CD14-positive monocyte (primary cell): ENCODE measurements around the gene CDK15. TPM values are rescaled to one million over a fixed set of nuclear protein-coding genes. Genes with fewer than 3 reads are reported as not detected.

Experiments used
- DNase-seq, 3 donors: peaks; one replicate each; pipeline ENCODE4 v3.0.0-alpha.2; 2011 to 2022
- H2AFZ ChIP-seq: 2 replicates; pipeline ENCODE4 v1.6.0; 2012; ENCODE audit warnings: mild to moderate bottlenecking, low read depth, low read length, inconsistent platforms; ENCODE audit not compliant: insufficient read depth, poor library complexity, severe bottlenecking
- H3K27ac ChIP-seq, 2 donors: 1 replicate in 1 of 2; 2 replicates in 1 of 2; pipeline ENCODE4 v1.5.1; 2012 to 2013; ENCODE audit warnings: low read length in 2 of 2, control low read depth in 1 of 2, inconsistent platforms in 1 of 2, low read depth in 1 of 2, mild to moderate bottlenecking in 1 of 2
- H3K27me3 ChIP-seq, 2 donors: one replicate each; pipeline versions ENCODE4 v1.6.0 to v1.6.1; 2011 to 2013; ENCODE audit warnings: low read length in 2 of 2; ENCODE audit not compliant: control insufficient read depth in 2 of 2, insufficient read depth in 2 of 2
- H3K36me3 ChIP-seq, 2 donors: replicated peaks in 1 of 2; 1 replicate in 1 of 2; 2 replicates in 1 of 2; pipeline versions ENCODE4 v1.5.1 to v1.6.1; 2012 to 2013; ENCODE audit warnings: low read length in 2 of 2, control low read depth in 1 of 2, inconsistent platforms in 1 of 2, mild to moderate bottlenecking in 1 of 2; ENCODE audit not compliant: insufficient read depth in 2 of 2, control insufficient read depth in 1 of 2
- H3K4me1 ChIP-seq, 2 donors: 1 replicate in 1 of 2; 2 replicates in 1 of 2; pipeline versions ENCODE4 v1.5.1 to v1.6.1; 2012 to 2013; ENCODE audit warnings: low read length in 2 of 2, control low read depth in 1 of 2, inconsistent platforms in 1 of 2, mild to moderate bottlenecking in 1 of 2, moderate library complexity in 1 of 2; ENCODE audit not compliant: insufficient read depth in 2 of 2, control insufficient read depth in 1 of 2
- H3K4me2 ChIP-seq: replicated peaks from 2 replicates; pipeline ENCODE3; 2012; ENCODE audit warnings: low read length, moderate library complexity, mild to moderate bottlenecking; ENCODE audit not compliant: poor library complexity, severe bottlenecking; ENCODE audit errors: extremely low read depth
- H3K4me3 ChIP-seq, 3 experiments: fragments of 200-600 bp in 1 of 3; sonication (generic) in 1 of 3; replicated peaks in 1 of 3; 1 replicate in 2 of 3; 2 replicates in 1 of 3; pipeline ENCODE4 v1.5.1; 2011 to 2013; ENCODE audit warnings: low read length in 3 of 3, mild to moderate bottlenecking in 3 of 3, control low read depth in 2 of 3, low read depth in 2 of 3, inconsistent platforms in 1 of 3, moderate library complexity in 1 of 3
- H3K79me2 ChIP-seq: 2 replicates; pipeline ENCODE4 v1.6.0; 2012; ENCODE audit warnings: mild to moderate bottlenecking, control low read depth, inconsistent platforms, low read length, moderate library complexity; ENCODE audit not compliant: insufficient read depth
- H3K9ac ChIP-seq: 2 replicates; pipeline ENCODE4 v1.6.0; 2017; ENCODE audit warnings: low read length, mild to moderate bottlenecking; ENCODE audit not compliant: insufficient read depth, poor library complexity, severe bottlenecking
- H3K9me3 ChIP-seq, 2 donors: replicated peaks in 1 of 2; 1 replicate in 1 of 2; 2 replicates in 1 of 2; pipeline versions ENCODE4 v1.5.1 to v1.6.1; 2012 to 2013; ENCODE audit warnings: low read length in 2 of 2, control low read depth in 1 of 2; ENCODE audit not compliant: control insufficient read depth in 1 of 2, insufficient read depth in 1 of 2
- H4K20me1 ChIP-seq: 2 replicates; pipeline ENCODE4 v1.6.0; 2012; ENCODE audit warnings: mild to moderate bottlenecking, low read length, control low read depth, moderate library complexity; ENCODE audit not compliant: insufficient read depth
- H3K27ac Mint-ChIP-seq, 7 donors: one replicate each; pipeline ENCODE4 v1.8.0; 2020; ENCODE audit warnings: mild to moderate bottlenecking in 7 of 7, mixed read lengths in 7 of 7, moderate library complexity in 6 of 7, inconsistent platforms in 2 of 7
- H3K27me3 Mint-ChIP-seq, 3 donors: one replicate each; pipeline ENCODE4 v1.8.0; 2021 to 2022; ENCODE audit warnings: low read depth in 3 of 3, mild to moderate bottlenecking in 3 of 3, mixed read lengths in 3 of 3, moderate library complexity in 3 of 3, inconsistent platforms in 1 of 3
- H3K36me3 Mint-ChIP-seq, 2 donors: one replicate each; pipeline ENCODE4 v1.8.0; 2020; ENCODE audit warnings: mixed read lengths in 2 of 2, inconsistent platforms in 1 of 2, mild to moderate bottlenecking in 1 of 2
- H3K4me1 Mint-ChIP-seq: one replicate; pipeline ENCODE4 v1.8.0; 2020; ENCODE audit warnings: mild to moderate bottlenecking, mixed read lengths
- H3K4me3 Mint-ChIP-seq, 2 donors: one replicate each; pipeline ENCODE4 v1.8.0; 2020; ENCODE audit warnings: mild to moderate bottlenecking in 2 of 2, mixed read lengths in 2 of 2, moderate library complexity in 1 of 2
- H3K9me3 Mint-ChIP-seq, 7 donors: one replicate each; pipeline ENCODE4 v1.8.0; 2020 to 2022; ENCODE audit warnings: mixed read lengths in 7 of 7, mild to moderate bottlenecking in 6 of 7, moderate library complexity in 6 of 7, inconsistent platforms in 2 of 7
- WGBS: methylation state at CpG from one replicate; pipeline ENCODE4 v1.1.5; 2013; ENCODE audit warnings: missing lambda C conversion rate; ENCODE audit not compliant: insufficient coverage; 5-methylcytosine and 5-hydroxymethylcytosine counted together
- intact Hi-C, 2 donors: fragments of 100-400 bp; cut with micrococcal nuclease; formaldehyde crosslinking; loops; one replicate each; pipeline versions ENCODE4 v1.15.0 to v1.15.1; 2023
- polyA plus RNA-seq, 3 donors: library from polyadenylated mRNA; depleted of rRNA in 1 of 3; unstranded in 2 of 3; stranded (reverse) in 1 of 3; fragments of 300-500 nt in 2 of 3; fragments of >200 nt in 1 of 3; fragmentation: Illumina TruSeq in 2 of 3; gene quantifications; 1 replicate in 2 of 3; 2 replicates in 1 of 3; pipeline ENCODE4 v1.2.3, GENCODE V29; 2012 to 2021
- TF ChIP-seq, protein P1 (sequence below): fragments of 200-600 bp; IDR thresholded peaks from one replicate; pipeline ENCODE4 v1.8.0; 2022; ENCODE audit warnings: antibody characterized with exemption, mild to moderate bottlenecking

CDK15 gene
- polyA plus RNA-seq, 3 donors, result not detected

DNA sequence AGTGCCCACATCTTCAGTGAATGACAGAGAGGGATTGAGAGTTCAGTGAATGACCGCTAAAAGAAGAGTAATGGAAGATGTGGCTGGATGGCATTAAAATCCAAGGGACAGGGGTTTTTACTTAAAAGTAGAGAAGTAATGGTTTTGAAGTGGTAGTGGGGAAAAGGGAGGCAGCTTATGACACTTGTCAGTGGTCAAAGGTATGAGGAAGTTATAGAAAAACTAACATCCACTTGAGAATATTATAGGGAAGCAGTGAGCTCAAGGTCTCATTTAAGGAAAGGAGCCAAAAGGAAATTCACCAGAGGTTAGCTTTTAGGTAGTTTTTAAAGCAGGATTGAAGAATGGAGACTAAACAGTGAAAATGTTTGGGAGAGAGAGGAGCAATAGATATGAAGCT, 24.3 kb downstream of the CDK15 start:
- Histone ChIP-seq H3K9ac (no peak overlapping the region), H2AFZ (no peak overlapping the region), H3K4me3 (no peak overlapping the region), H4K20me1 (no peaks in the 10 kb centered on the region), H3K27ac (no peak overlapping the region), H3K4me1 (no peaks in the 10 kb centered on the region), H3K27me3 (no peaks in the 10 kb centered on the region), H3K79me2 (no peaks in the 10 kb centered on the region), H3K36me3 (no peaks in the 10 kb centered on the region), H3K4me2 (no peak overlapping the region), H3K9me3 (no peaks in the 10 kb centered on the region)
- TF ChIP-seq, protein P1, sequence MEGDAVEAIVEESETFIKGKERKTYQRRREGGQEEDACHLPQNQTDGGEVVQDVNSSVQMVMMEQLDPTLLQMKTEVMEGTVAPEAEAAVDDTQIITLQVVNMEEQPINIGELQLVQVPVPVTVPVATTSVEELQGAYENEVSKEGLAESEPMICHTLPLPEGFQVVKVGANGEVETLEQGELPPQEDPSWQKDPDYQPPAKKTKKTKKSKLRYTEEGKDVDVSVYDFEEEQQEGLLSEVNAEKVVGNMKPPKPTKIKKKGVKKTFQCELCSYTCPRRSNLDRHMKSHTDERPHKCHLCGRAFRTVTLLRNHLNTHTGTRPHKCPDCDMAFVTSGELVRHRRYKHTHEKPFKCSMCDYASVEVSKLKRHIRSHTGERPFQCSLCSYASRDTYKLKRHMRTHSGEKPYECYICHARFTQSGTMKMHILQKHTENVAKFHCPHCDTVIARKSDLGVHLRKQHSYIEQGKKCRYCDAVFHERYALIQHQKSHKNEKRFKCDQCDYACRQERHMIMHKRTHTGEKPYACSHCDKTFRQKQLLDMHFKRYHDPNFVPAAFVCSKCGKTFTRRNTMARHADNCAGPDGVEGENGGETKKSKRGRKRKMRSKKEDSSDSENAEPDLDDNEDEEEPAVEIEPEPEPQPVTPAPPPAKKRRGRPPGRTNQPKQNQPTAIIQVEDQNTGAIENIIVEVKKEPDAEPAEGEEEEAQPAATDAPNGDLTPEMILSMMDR, result no peak
- H3K27ac Mint-ChIP-seq, result no peak overlapping the region
- H3K27me3 Mint-ChIP-seq, result peaks cover 0 to 1% (median 0%) of the 10 kb centered on the region in 3 donors
- DNase-seq, result no peak
- H3K9me3 Mint-ChIP-seq, result peaks cover 0 to 6% (median 0%) of the 10 kb centered on the region in 7 donors
- intact Hi-C loops, result no loop called here
- no peaks in the 10 kb centered on the region for H3K36me3 Mint-ChIP-seq
- H3K4me3 Mint-ChIP-seq, result no peak overlapping the region
- H3K4me1 Mint-ChIP-seq, result peaks cover 3% of the 10 kb centered on the region
- WGBS, result 100% methylated on average over 1 of the region's 1 CpG

DNA sequence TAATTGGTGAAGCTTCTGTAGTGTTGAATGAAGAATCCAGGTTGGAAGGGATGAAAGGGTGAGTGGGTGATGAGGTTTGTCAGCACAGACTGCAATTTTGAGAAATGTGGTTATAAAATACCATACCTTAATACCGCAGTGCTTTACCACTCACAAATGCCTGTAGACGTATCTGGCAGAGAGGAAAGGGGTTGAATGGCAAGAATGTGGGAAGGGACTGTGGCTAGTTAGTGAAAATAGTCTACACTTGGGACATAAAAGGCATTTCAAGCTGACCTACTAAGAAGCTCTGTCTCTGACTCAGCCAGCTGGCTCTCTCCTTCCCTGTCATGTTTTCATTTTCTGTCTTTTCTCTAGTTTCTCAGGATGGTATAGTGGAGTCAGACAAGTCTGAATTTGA, 25.1 kb downstream of the CDK15 start:
- H3K27me3 ChIP-seq, result no peaks in the 10 kb centered on the region
- H3K9me3 Mint-ChIP-seq, result peaks cover 0 to 3% (median 0%) of the 10 kb centered on the region in 7 donors
- no peak overlapping the region for H3K4me2 ChIP-seq
- H3K27ac ChIP-seq, result no peak overlapping the region
- no peaks in the 10 kb centered on the region for H3K36me3 Mint-ChIP-seq
- H3K4me3 ChIP-seq, result no peak overlapping the region
- H3K27ac Mint-ChIP-seq, result no peak overlapping the region
- WGBS, result no CpG with 5 or more reads among the region's 2 CpGs
- intact Hi-C loops, result no loop called here
- H3K4me3 Mint-ChIP-seq, result no peak overlapping the region
- H4K20me1 ChIP-seq, result no peaks in the 10 kb centered on the region
- H3K79me2 ChIP-seq, result no peaks in the 10 kb centered on the region
- no peaks in the 10 kb centered on the region for H3K4me1 ChIP-seq
- no peak overlapping the region for H3K9ac ChIP-seq
- H3K27me3 Mint-ChIP-seq, result peaks cover 0 to 2% (median 1%) of the 10 kb centered on the region in 3 donors
- DNase-seq, result no peak
- H3K36me3 ChIP-seq, result no peaks in the 10 kb centered on the region
- H3K4me1 Mint-ChIP-seq, result peaks cover under 1% of the 10 kb centered on the region
- H2AFZ ChIP-seq, result no peak overlapping the region
- TF ChIP-seq, protein P1, result no peak
- no peaks in the 10 kb centered on the region for H3K9me3 ChIP-seq
